IPS-18c (cell line): Measurements from ENCODE around the gene HDAC9.
"Not testable (repeated sequence)": the region's sequence is repeated elsewhere in the genome, so short reads cannot be mapped to it uniquely, and the experiment has no call there.

Experiments
- H3K4me3 ChIP-seq: 2 replicates; pipeline ENCODE4 v1.7.0; 2013; ENCODE audit warnings: low read depth, mild to moderate bottlenecking, low read length, moderate library complexity; ENCODE audit not compliant: insufficient read depth
- H3K9me3 ChIP-seq: one replicate; pipeline ENCODE4 v1.6.1; 2013; ENCODE audit warnings: mild to moderate bottlenecking, low read length, moderate library complexity; ENCODE audit not compliant: control insufficient read depth, insufficient read depth

Gene HDAC9

GRCh38 chr7:19030281-19030680 lies 534.7 kb downstream of the HDAC9 start:
- no peak overlapping the region for H3K4me3 ChIP-seq
- no peaks in the 10 kb centered on the region for H3K9me3 ChIP-seq

DNA sequence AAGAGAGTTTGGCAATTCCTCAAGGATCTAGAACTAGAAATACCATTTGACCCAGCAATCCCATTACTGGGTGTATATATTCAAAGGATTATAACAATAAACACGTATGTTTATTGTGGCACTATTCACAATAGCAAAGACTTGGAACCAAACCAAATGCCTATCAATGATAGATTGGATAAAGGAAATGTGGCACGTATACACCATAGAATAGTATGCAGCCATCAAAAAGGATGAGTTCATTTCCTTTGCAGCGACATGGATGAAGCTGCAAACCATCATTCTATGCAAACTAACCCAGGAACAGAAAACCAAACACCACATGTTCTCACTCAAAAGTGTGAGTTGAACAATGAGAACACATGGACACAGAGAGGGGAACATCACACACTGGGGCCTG lies 537.4 kb downstream of the HDAC9 start:
- H3K4me3 ChIP-seq, H3K9me3 ChIP-seq: not testable (repeated sequence)

GRCh38 chr7:19051767-19052375 lies 556.3 kb downstream of the HDAC9 start:
- Histone ChIP-seq H3K4me3 (no peak overlapping the region), H3K9me3 (no peaks in the 10 kb centered on the region)
